Panc1 (cell line): Measurements from ENCODE around the gene ACSM6. TPM values are rescaled to one million over a fixed set of nuclear protein-coding genes. Genes with fewer than 3 reads are reported as not detected.

Experiments used
- ATAC-seq: fragments of 200-7000 bp; cut with Tn5 transposase; 2 replicates; pipeline ENCODE4 v1.9.1; 2020; ENCODE audit warnings: mild to moderate bottlenecking, moderate library complexity
- BruUV-seq: library from RNA; stranded (reverse); fragments of 400-500 nt; replicated peaks from 2 replicates; lab custom pipeline; 2021; lab: Mats Ljungman, UMichigan
- CTCF ChIA-PET: fragments of 300-600 bp; sonication (Branson Sonifier 250); formaldehyde crosslinking; loops from one replicate; lab custom pipeline; 2022; ENCODE audit warnings: antibody characterized with exemption; lab: Charles Lee
- POLR2A ChIA-PET: fragments of 300-600 bp; sonication (Branson Sonifier 250); formaldehyde crosslinking; loops from one replicate; lab custom pipeline; 2022; ENCODE audit warnings: antibody characterized with exemption; lab: Charles Lee
- DNase-seq: peaks from one replicate; pipeline ENCODE4 v3.0.0-alpha.2; 2010; ENCODE audit warnings: low read depth, low spot score
- H3K27ac ChIP-seq: 2 replicates; pipeline ENCODE4 v1.5.1; 2011; ENCODE audit warnings: mild to moderate bottlenecking, low read length, inconsistent platforms
- H3K27me3 ChIP-seq: fragments of 200-500 bp; sonication (Bioruptor generic); 2 replicates; pipeline ENCODE4 v1.6.0; 2014; ENCODE audit warnings: low read length, inconsistent platforms; ENCODE audit not compliant: control insufficient read depth, insufficient read depth
- H3K36me3 ChIP-seq: fragments of 200-500 bp; sonication (Bioruptor generic); 2 replicates; pipeline ENCODE4 v1.5.1; 2014; ENCODE audit warnings: inconsistent platforms, mild to moderate bottlenecking, low read length, moderate library complexity; ENCODE audit not compliant: control insufficient read depth, insufficient read depth
- H3K4me1 ChIP-seq: 2 replicates; pipeline ENCODE4 v1.5.1; 2011; ENCODE audit warnings: inconsistent platforms, mild to moderate bottlenecking, low read length, moderate library complexity; ENCODE audit not compliant: control insufficient read depth, insufficient read depth
- H3K4me3 ChIP-seq, 2 experiments: 2 replicates each; pipeline ENCODE4 v1.5.1; 2011 to 2012; ENCODE audit warnings: low read depth in 2 of 2, low read length in 2 of 2, mild to moderate bottlenecking in 2 of 2, inconsistent platforms in 1 of 2, moderate library complexity in 1 of 2
- H3K9me3 ChIP-seq: fragments of 200-500 bp; sonication (Bioruptor generic); 2 replicates; pipeline ENCODE4 v1.5.1; 2014; ENCODE audit warnings: low read depth, mild to moderate bottlenecking, inconsistent platforms, low read length, moderate library complexity; ENCODE audit not compliant: control insufficient read depth, insufficient read depth
- CTCF ChIP-seq: fragments of 450-650 bp; IDR thresholded peaks from 2 replicates; pipeline ENCODE4 v1.5.1; 2017; ENCODE audit warnings: mild to moderate bottlenecking
- POLR2AphosphoS5 ChIP-seq: IDR thresholded peaks from 2 replicates; pipeline ENCODE4 v1.6.1; 2012; ENCODE audit warnings: mild to moderate bottlenecking, low read depth, low read length, moderate library complexity
- REST ChIP-seq, 2 experiments: IDR thresholded peaks; 2 replicates each; pipeline ENCODE4 v1.6.1; 2011 to 2012; ENCODE audit warnings: low read depth in 2 of 2, control low read depth in 1 of 2, low read length in 1 of 2, mild to moderate bottlenecking in 1 of 2, moderate library complexity in 1 of 2; ENCODE audit not compliant: insufficient read depth in 1 of 2
- SIN3A ChIP-seq: IDR thresholded peaks from 2 replicates; pipeline ENCODE4 v1.6.1; 2012; ENCODE audit warnings: low read depth, mild to moderate bottlenecking, low read length, moderate library complexity, borderline replicate concordance; ENCODE audit not compliant: insufficient read depth
- TCF7L2 ChIP-seq: IDR thresholded peaks from 2 replicates; pipeline ENCODE4 v1.6.1; 2011; ENCODE audit warnings: mild to moderate bottlenecking, low read depth, low read length, inconsistent platforms
- in situ Hi-C: cut with HindIII; loops from 2 replicates; pipeline ENCODE4 v1.10.0; 2016; ENCODE audit warnings: low sequenced_read_pairs, low pct_unique_long_range_greater_than_20kb
- intact Hi-C: fragments of 100-400 bp; cut with micrococcal nuclease; formaldehyde crosslinking; loops from one replicate; pipeline ENCODE4 v1.10.0; 2022; ENCODE audit not compliant: unreplicated experiment
- total RNA-seq: library from RNA; stranded (reverse); gene quantifications from one replicate; pipeline ENCODE4 v1.2.1, GENCODE V29; 2021; ENCODE audit not compliant: unreplicated experiment

ACSM6 gene
- total RNA-seq, 1 experiment from 2014 or later, result not detected

GRCh38 chr10:95241533-95241932 lies 47.5 kb downstream of the ACSM6 start:
- no peak for DNase-seq
- ATAC-seq, result no peak
- Histone ChIP-seq H3K27ac (peak overlapping the region; percentile 34; the same call in 1 of the 2 replicates), H3K4me1 (peaks cover 30% of the 10 kb centered on the region), H3K9me3 (no peaks in the 10 kb centered on the region), H3K27me3 (no peaks in the 10 kb centered on the region), H3K4me3 (no peak overlapping the region), H3K36me3 (peaks cover 5% of the 10 kb centered on the region; the same call in 1 of the 2 replicates)
- ChIA-PET CTCF (interaction anchor here (0.5 to 0.7 kb wide), 2 partner anchors 75 to 225 kb away, joined by 3 read pairs; no protein-coding TSS in a partner anchor), POLR2A (no interaction called here)
- BruUV-seq, result no TSS peak
- TF ChIP-seq POLR2AphosphoS5 (no peak), TCF7L2 (no peak)
- in situ Hi-C loops (no loop called here), intact Hi-C loops (loop anchor here (2.0 to 10.0 kb wide), 3 partner anchors 34 to 607 kb away; no protein-coding TSS in a partner anchor)

GRCh38 chr10:95242581-95243317 lies 48.7 kb downstream of the ACSM6 start:
- H3K9me3 ChIP-seq, result no peaks in the 10 kb centered on the region
- H3K27me3 ChIP-seq, result no peaks in the 10 kb centered on the region
- BruUV-seq, result no TSS peak
- H3K4me3 ChIP-seq, result no peak overlapping the region
- peak; percentile 90 for TF ChIP-seq CTCF
- no peak for TF ChIP-seq TCF7L2
- TF ChIP-seq REST (IDR thresholded peaks at IDR 0.05; ENCODE audit: insufficient read depth in 1 of 2, low read depth in 2 of 2, low read length in 1 of 2), result no peak
- in situ Hi-C loops (no loop called here), intact Hi-C loops (loop anchor here (1.0 to 10.0 kb wide), 3 partner anchors 35 to 608 kb away; no protein-coding TSS in a partner anchor)
- POLR2A ChIA-PET, result interaction anchor here (0.6 to 0.7 kb wide), 2 partner anchors 36 to 741 kb away, joined by 3 to 8 read pairs; no protein-coding TSS in a partner anchor
- H3K36me3 ChIP-seq, result peaks cover 2% of the 10 kb centered on the region; the same call in 1 of the 2 replicates
- H3K27ac ChIP-seq, result peak overlapping the region; percentile 75
- CTCF ChIA-PET, result interaction anchor here (0.6 to 2.5 kb wide), 7 partner anchors 33 to 616 kb away, joined by 3 to 19 read pairs (median 4); no protein-coding TSS in a partner anchor
- H3K4me1 ChIP-seq, result peaks cover 32% of the 10 kb centered on the region
- ATAC-seq, result peak; percentile 87
- DNase-seq, result no peak

GRCh38 chr10:95243318-95243617 lies 49.2 kb downstream of the ACSM6 start:
- peak overlapping the region; percentile 73 for H3K27ac ChIP-seq
- no peak for TF ChIP-seq TCF7L2
- TF ChIP-seq REST (IDR thresholded peaks at IDR 0.05; ENCODE audit: insufficient read depth in 1 of 2, low read depth in 2 of 2, low read length in 1 of 2), result no peak
- TF ChIP-seq SIN3A, result no peak
- peak; percentile 49 for TF ChIP-seq CTCF

More at GRCh38 chr10:95243318-95243617, 49.2 kb downstream of the ACSM6 start:
- ChIA-PET CTCF (interaction anchor here (0.6 to 2.5 kb wide), 6 partner anchors 33 to 617 kb away, joined by 3 to 19 read pairs (median 5); no protein-coding TSS in a partner anchor), POLR2A (interaction anchor here (0.6 kb wide), 1 partner anchor 36 kb away, joined by 3 read pairs; no protein-coding TSS in a partner anchor)
- BruUV-seq, result no TSS peak
- ATAC-seq (no peak), DNase-seq (no peak)
- peaks cover 30% of the 10 kb centered on the region for H3K4me1 ChIP-seq
- no peak overlapping the region for H3K4me3 ChIP-seq
- intact Hi-C loops (loop anchor here (1.0 to 10.0 kb wide), 3 partner anchors 36 to 608 kb away; no protein-coding TSS in a partner anchor), in situ Hi-C loops (no loop called here)
- H3K36me3 ChIP-seq, result no peaks in the 10 kb centered on the region
- H3K9me3 ChIP-seq, result no peaks in the 10 kb centered on the region
- no peaks in the 10 kb centered on the region for H3K27me3 ChIP-seq
